Breast epithelium (tissue), 4 donors: ENCODE measurements around the gene LSAMP. TPM values are rescaled to one million over a fixed set of nuclear protein-coding genes. Genes with fewer than 3 reads are reported as not detected.
"Not testable (repeated sequence)": the region's sequence is repeated elsewhere in the genome, so short reads cannot be mapped to it uniquely, and the experiment has no call there.

Source experiments
- DNase-seq, 2 donors: peaks; one replicate each; pipeline ENCODE4 v3.0.0-alpha.2; 2019; ENCODE audit warnings: low spot score in 2 of 2
- H3K27ac ChIP-seq, 2 donors: fragments of 200-600 bp; sonication (generic) in 1 of 2; one replicate each; pipeline ENCODE4 v1.5.1; 2016 to 2019; ENCODE audit warnings: mild to moderate bottlenecking in 1 of 2
- H3K27me3 ChIP-seq, 2 donors: fragments of 200-600 bp; sonication (generic) in 1 of 2; one replicate each; pipeline versions ENCODE4 v1.5.1 to v1.6.0; 2017 to 2019; ENCODE audit warnings: control low read depth in 1 of 2, mild to moderate bottlenecking in 1 of 2
- H3K36me3 ChIP-seq: fragments of 200-600 bp; one replicate; pipeline ENCODE4 v1.5.1; 2019
- H3K4me1 ChIP-seq, 2 donors: fragments of 200-600 bp; sonication (generic); one replicate each; pipeline ENCODE4 v1.5.1; 2016 to 2019; ENCODE audit warnings: control low read depth in 1 of 2
- H3K4me3 ChIP-seq, 3 donors: fragments of 200-600 bp; sonication (generic); 1 replicate in 2 of 3; 2 replicates in 1 of 3; pipeline ENCODE4 v1.5.1; 2016 to 2019; ENCODE audit warnings: mild to moderate bottlenecking in 3 of 3, moderate library complexity in 2 of 3
- H3K9me3 ChIP-seq, 2 donors: fragments of 200-600 bp; sonication (generic) in 1 of 2; one replicate each; pipeline ENCODE4 v1.5.1; 2016 to 2019; ENCODE audit warnings: control low read depth in 1 of 2
- POLR2A ChIP-seq: fragments of 450-650 bp; IDR thresholded peaks from one replicate; pipeline ENCODE4 v1.6.1; 2016; ENCODE audit warnings: antibody characterized with exemption, mild to moderate bottlenecking, moderate library complexity
- POLR2AphosphoS5 ChIP-seq, 3 donors: sonication (generic); formaldehyde crosslinking; IDR thresholded peaks; one replicate each; pipeline ENCODE4 v1.6.1; 2017; ENCODE audit warnings: antibody characterized with exemption in 3 of 3
- intact Hi-C: fragments of 100-400 bp; cut with DNase I; formaldehyde crosslinking; loops from one replicate; pipeline ENCODE4 v1.15.1; 2023; ENCODE audit warnings: low total_unique reads
- total RNA-seq, 3 donors: library from RNA; depleted of rRNA; stranded (reverse); fragments of >200 nt; gene quantifications; one replicate each; pipeline ENCODE4 v1.1.0, GENCODE V29; 2016
- TF ChIP-seq, protein P1 (sequence below), 3 donors: fragments of 450-650 bp; IDR thresholded peaks; one replicate each; pipeline ENCODE4 v1.5.1; 2016 to 2017; ENCODE audit warnings: antibody characterized with exemption in 3 of 3, mild to moderate bottlenecking in 3 of 3, moderate library complexity in 3 of 3

LSAMP gene
- total RNA-seq, 3 donors from 2014 or later: 1.6 to 3.8 (median 3.5) TPM

DNA sequence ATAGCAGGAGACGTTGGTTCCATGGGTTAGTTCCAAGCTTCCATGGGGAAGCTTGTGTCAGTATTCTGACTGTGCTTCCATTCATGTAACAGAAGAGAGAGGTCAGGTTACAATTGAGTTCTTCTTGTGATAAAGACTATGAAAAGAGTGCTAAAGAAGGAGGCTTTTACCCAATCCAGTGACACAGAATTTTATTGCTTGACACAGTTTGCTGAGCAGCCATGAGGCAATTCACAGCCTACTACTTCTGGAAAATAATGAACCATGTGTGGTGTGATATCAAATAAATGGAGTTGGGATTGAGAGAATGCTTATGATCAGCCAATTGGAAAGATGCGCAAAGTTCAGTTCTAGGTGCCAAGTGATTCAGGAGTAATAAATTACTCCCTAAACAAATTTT, 233.4 kb downstream of the LSAMP start:
- intact Hi-C loops: no loop called here

DNA sequence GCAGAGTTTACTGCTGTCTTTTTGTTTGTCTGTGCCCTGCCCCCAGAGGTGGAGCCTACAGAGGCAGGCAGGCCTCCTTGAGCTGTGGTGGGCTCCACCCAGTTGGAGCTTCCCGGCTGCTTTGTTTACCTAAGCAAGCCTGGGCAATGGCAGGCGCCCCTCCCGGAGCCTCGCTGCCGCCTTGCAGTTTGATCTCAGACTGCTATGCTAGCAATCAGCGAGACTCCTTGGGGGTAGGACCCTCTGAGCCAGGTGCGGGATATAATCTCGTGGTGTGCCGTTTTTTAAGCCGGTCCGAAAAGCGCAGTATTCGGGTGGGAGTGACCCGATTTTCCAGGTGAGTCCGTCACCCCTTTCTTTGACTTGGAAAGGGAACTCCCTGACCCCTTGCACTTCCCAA, 236.5 kb downstream of the LSAMP start:
- H3K9me3 ChIP-seq, H3K4me1 ChIP-seq, H3K4me3 ChIP-seq, intact Hi-C loops, H3K27me3 ChIP-seq, H3K36me3 ChIP-seq, DNase-seq, H3K27ac ChIP-seq: not testable (repeated sequence)

More for the DNA sequence above, 233.4 kb downstream of the LSAMP start:
- Histone ChIP-seq H3K36me3 (no peaks in the 10 kb centered on the region), H3K27ac (no peak overlapping the region), H3K4me3 (no peak overlapping the region), H3K27me3 (no peaks in the 10 kb centered on the region), H3K9me3 (peaks cover 0 to 6% of the 10 kb centered on the region in 2 donors), H3K4me1 (no peaks in the 10 kb centered on the region)
- TF ChIP-seq POLR2AphosphoS5 (IDR thresholded peaks at IDR 0.05): no peak
- TF ChIP-seq, protein P1, sequence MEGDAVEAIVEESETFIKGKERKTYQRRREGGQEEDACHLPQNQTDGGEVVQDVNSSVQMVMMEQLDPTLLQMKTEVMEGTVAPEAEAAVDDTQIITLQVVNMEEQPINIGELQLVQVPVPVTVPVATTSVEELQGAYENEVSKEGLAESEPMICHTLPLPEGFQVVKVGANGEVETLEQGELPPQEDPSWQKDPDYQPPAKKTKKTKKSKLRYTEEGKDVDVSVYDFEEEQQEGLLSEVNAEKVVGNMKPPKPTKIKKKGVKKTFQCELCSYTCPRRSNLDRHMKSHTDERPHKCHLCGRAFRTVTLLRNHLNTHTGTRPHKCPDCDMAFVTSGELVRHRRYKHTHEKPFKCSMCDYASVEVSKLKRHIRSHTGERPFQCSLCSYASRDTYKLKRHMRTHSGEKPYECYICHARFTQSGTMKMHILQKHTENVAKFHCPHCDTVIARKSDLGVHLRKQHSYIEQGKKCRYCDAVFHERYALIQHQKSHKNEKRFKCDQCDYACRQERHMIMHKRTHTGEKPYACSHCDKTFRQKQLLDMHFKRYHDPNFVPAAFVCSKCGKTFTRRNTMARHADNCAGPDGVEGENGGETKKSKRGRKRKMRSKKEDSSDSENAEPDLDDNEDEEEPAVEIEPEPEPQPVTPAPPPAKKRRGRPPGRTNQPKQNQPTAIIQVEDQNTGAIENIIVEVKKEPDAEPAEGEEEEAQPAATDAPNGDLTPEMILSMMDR (IDR thresholded peaks at IDR 0.05): no peak
- no peak for TF ChIP-seq POLR2A
- no peak for DNase-seq

DNA sequence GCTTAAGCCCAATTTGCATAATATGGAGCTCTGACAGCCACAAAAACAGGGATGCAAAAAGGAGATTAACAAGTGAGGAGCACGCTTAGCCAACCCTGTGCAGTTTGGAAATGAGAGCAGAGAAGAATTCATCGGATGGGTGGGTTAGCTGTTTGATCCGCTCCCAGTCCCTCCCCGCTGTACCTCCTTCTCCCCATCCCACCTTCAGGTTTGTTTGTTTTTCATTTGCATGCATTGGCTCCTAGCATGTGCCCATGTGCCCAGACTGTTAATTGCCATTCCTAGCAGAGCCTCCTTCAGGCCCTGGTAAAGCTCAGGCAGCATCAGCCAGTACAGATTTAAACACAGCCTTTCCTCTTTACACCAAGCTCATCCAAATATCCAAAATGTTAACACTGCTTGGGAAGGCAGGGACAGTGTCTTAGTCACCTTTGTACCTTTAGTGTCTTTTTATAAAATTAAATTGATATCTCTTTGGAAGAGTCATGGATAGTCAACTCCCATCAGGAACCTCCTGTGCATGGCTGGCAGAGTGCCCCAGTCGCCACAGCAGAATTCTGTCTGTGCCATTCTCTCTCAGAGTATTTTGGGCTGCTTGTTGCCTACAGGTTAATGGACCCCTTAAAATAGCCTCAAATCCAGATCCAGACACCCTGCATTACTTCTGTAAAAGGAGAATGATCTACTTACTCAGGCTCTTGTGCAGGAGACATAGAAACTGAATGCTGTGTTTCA, 244.2 kb downstream of the LSAMP start:
- no peaks in the 10 kb centered on the region for H3K9me3 ChIP-seq
- TF ChIP-seq POLR2A (no peak), POLR2AphosphoS5 (IDR thresholded peaks at IDR 0.05) (no peak)
- TF ChIP-seq, protein P1 (IDR thresholded peaks at IDR 0.05): no peak
- no peak overlapping the region for H3K4me3 ChIP-seq
- H3K4me1 ChIP-seq: no peaks in the 10 kb centered on the region
- intact Hi-C loops: no loop called here
- no peaks in the 10 kb centered on the region for H3K36me3 ChIP-seq
- H3K27me3 ChIP-seq: no peaks in the 10 kb centered on the region
- H3K27ac ChIP-seq: no peak overlapping the region
- no peak for DNase-seq

DNA sequence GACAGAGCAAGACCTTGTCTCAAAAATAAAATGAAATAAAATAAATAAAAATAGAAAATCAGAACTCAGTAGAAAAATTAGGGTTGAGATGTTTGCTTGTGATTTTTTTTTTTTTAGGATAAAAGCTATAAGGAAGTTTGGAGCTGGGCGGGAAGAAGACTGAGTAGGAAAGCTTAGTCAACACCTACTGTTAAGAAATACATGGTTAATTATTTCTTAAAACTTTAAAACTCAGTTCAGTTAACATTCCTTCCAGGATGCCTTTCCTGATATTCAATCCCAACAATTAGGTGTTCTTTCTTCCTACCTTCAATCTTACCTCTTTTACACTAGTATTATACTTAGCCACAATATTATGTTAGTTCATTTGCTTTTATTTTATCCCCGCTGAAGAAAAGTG, 246.2 kb downstream of the LSAMP start:
- Histone ChIP-seq H3K36me3 (no peaks in the 10 kb centered on the region), H3K27me3 (no peaks in the 10 kb centered on the region), H3K4me3 (no peak overlapping the region), H3K27ac (no peak overlapping the region), H3K9me3 (no peaks in the 10 kb centered on the region), H3K4me1 (no peaks in the 10 kb centered on the region)
- TF ChIP-seq POLR2AphosphoS5 (IDR thresholded peaks at IDR 0.05) (no peak), POLR2A (no peak)
- TF ChIP-seq, protein P1 (IDR thresholded peaks at IDR 0.05): no peak
- DNase-seq: no peak
- intact Hi-C loops: no loop called here

DNA sequence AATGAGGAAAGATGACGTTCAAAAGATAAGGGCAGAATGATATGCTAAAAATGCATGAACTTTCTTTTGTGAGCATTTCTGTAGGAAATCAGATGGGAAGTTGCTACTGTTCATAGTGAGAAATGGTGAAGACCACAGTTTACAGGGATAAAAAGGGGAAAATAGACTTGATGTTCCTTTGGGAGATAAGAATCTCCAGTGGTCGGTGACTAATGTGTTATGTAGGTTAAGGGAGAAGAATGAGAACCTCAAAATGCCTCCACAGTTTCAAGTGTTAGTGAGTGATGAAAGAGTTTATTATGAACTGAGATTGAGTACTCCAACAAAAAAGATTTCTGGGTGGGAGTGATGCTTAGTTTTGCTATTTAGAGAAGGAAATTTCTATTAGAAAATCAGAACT, 247.2 kb downstream of the LSAMP start:
- intact Hi-C loops: no loop called here
- no peaks in the 10 kb centered on the region for H3K9me3 ChIP-seq
- TF ChIP-seq, protein P1 (IDR thresholded peaks at IDR 0.05): no peak
- TF ChIP-seq POLR2AphosphoS5 (IDR thresholded peaks at IDR 0.05) (no peak), POLR2A (no peak)
- H3K4me1 ChIP-seq: no peaks in the 10 kb centered on the region
- H3K27ac ChIP-seq: no peak overlapping the region
- DNase-seq: no peak
- H3K36me3 ChIP-seq: no peaks in the 10 kb centered on the region
- H3K27me3 ChIP-seq: no peaks in the 10 kb centered on the region
- H3K4me3 ChIP-seq: no peak overlapping the region
